ENCODE data around the gene IMPG1.
"Not testable (repeated sequence)": the region's sequence is repeated elsewhere in the genome, so short reads cannot be mapped to it uniquely, and the experiment has no call there.

IMPG1 gene

GRCh38 chr6:75905129-75905528 is 167.3 kb downstream of the IMPG1 start:
- DNase-seq; in situ Hi-C loops (cut with MboI; ENCODE audit: low pct_unique_long_range_greater_than_20kb, low sequenced_read_pairs): not testable (repeated sequence)

DNA sequence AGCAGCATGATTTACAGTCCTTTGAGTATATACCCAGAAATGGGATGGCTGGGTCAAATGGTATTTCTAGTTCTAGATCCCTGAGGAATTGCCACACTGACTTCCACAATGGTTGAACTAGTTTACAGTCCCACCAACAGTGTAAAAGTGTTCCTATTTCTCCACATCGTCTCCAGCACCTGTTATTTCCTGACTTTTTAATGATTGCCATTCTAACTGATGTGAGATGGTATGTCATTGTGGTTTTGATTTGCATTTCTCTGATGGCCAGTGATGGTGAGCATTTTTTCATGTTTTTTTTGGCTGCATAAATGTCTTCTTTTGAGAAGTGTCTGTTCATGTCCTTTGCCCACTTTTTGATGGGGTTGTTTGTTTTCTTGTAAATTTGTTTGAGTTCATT is 172.2 kb downstream of the IMPG1 start:
- in situ Hi-C loops (cut with MboI; ENCODE audit: low pct_unique_long_range_greater_than_20kb, low sequenced_read_pairs); DNase-seq: not testable (repeated sequence)

GRCh38 chr6:75896526-75896925 is 175.9 kb downstream of the IMPG1 start:
- DNase-seq = no peak
- in situ Hi-C loops (cut with MboI; ENCODE audit: low pct_unique_long_range_greater_than_20kb, low sequenced_read_pairs) = no loop called here

- DNase-seq = no peak
- in situ Hi-C loops (cut with MboI; ENCODE audit: low pct_unique_long_range_greater_than_20kb, low sequenced_read_pairs) = no loop called here
These were observed 178.7 kb downstream of the IMPG1 start for GRCh38 chr6:75893776-75894152.

DNA sequence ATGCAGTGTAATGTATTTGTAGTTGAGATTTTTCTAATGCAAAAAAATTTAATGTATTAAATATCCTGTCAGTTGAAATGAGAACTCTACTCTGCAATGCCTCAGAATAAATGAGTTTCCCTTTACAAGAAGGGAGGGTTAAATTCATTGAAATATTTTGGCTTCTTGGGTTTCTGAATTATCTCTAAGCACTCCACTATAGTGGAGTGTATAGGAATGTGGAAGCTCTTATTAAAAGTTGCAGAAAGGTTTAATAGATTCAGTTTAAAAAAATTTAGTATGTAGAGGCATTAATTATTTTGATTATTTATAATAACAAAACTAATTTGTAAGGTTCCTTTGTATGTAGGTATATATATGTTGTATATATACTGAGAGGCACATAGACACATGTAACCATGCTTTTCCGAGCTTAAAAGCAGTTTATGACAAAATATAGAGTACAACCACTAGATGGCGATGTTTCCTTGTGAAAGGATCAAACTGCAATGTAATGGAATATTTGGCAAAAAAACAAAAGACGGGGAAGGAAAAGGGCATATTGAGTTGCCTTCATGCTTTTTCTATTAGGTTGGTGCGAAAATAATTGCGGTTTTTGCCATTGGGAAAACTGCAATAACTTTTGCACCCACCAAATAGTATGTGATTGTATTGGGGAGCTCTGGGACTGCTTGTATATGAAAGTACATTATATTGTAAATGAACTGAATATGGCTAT is 179.2 kb downstream of the IMPG1 start:
- DNase-seq = peak; percentile 78
- in situ Hi-C loops (cut with MboI; ENCODE audit: low pct_unique_long_range_greater_than_20kb, low sequenced_read_pairs) = no loop called here

DNA sequence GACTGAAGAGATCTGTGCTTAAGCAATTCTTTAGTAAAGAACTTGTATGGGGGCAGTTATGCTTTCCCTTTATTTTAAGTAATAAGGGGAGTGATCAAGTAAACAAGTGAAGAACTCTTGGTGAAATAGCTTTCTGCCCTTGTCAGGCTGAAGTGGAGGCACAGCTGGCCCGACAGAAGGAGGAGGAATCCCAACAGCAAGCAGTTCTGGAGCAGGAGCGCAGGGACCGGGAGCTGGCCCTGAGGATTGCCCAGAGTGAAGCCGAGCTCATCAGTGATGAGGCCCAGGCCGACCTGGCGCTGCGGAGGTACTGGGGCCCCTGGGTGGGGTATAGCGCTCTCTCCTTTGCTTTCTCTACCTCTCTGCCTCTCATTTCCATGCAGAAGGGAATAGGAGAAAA is 180.1 kb downstream of the IMPG1 start:
- in situ Hi-C loops (cut with MboI; ENCODE audit: low pct_unique_long_range_greater_than_20kb, low sequenced_read_pairs) = no loop called here

GRCh38 chr6:75884822-75885221 is 187.6 kb downstream of the IMPG1 start:
- in situ Hi-C loops (cut with MboI; ENCODE audit: low pct_unique_long_range_greater_than_20kb, low sequenced_read_pairs) = no loop called here

More for the DNA sequence above, 180.1 kb downstream of the IMPG1 start:
- no peak for DNase-seq

DNA sequence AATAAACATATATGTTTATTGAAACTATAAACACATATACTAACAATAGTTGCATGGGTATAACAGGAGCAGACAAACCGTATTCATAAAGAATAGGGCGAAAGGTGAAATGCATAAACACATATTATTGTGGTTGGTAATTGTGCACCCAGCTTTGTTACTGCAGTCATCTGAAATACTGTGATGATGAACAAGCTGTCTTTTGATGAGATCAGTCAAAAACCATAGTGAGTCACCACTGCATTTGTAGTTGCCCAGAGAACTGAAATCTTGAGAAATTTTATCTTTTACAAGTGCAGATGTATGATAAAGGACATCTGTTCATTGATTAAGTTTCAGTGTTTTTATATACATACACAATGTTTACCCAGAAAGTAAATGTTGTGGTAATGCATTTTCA is 189.7 kb downstream of the IMPG1 start:
- in situ Hi-C loops (cut with MboI; ENCODE audit: low pct_unique_long_range_greater_than_20kb, low sequenced_read_pairs) = no loop called here
- no peak for DNase-seq

More at GRCh38 chr6:75884822-75885221, 187.6 kb downstream of the IMPG1 start:
- no peak for DNase-seq

- in situ Hi-C loops (cut with MboI; ENCODE audit: low pct_unique_long_range_greater_than_20kb, low sequenced_read_pairs) = no loop called here
- DNase-seq = no peak
These were observed 192.2 kb downstream of the IMPG1 start for GRCh38 chr6:75880305-75880704.

DNA sequence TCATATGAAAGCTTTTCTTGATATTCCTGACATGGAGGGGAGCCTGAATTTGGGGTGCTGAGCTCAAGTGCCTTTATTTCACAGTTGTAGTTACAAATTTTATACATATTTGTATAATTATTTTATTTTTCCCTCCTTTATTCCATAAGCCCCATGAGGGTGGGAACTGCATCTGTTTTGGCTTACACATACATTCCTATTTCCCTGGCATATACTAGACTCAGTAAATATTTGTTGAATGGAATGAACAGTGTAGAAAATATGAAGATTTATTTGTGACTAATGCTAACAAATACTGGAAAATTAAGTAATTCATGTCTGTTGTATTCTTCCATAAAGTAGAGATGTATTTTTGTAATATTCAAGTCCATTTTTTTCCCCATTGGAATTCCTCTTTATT is 196.3 kb downstream of the IMPG1 start:
- no peak for DNase-seq
- in situ Hi-C loops (cut with MboI; ENCODE audit: low pct_unique_long_range_greater_than_20kb, low sequenced_read_pairs) = no loop called here

DNA sequence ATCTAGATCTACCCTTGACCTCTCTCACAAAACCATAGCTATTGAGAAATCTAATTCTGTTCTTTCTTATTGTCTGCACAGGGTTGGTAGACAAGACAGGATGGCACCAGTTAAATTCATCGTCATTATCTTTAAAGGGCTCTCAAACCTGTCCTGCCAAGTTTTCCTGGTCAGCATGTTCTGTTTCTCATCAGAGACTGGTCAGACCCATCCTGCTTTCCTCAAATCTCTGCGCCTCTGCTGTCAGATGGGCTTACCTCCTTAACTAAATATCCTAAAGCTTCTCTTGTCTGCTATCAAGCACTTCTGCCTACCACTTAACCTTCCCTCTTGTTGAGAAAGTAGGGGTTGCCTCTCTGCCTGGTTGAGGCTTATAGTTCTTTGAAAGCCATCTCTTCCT is 198.2 kb downstream of the IMPG1 start:
- in situ Hi-C loops (cut with MboI; ENCODE audit: low pct_unique_long_range_greater_than_20kb, low sequenced_read_pairs) = no loop called here
- no peak for DNase-seq

Measured in KBM-7 (cell line).